WTC11 (cell line): ENCODE results near the gene SIAH3.

Experiments
- CREB1 ChIP-seq: sonication (generic); formaldehyde crosslinking; IDR thresholded peaks from 2 replicates; pipeline ENCODE4 v1.8.0; 2023; ENCODE audit warnings: mild to moderate bottlenecking, missing genetic modification reagents
- JAZF1 ChIP-seq: fragments of 250-450 bp; sonication (Bioruptor Pico); IDR thresholded peaks from 2 replicates; pipeline ENCODE4 v1.9.0; 2021; ENCODE audit warnings: moderate library complexity, mild to moderate bottlenecking, inconsistent platforms
- NR2C2 ChIP-seq: sonication (generic); formaldehyde crosslinking; IDR thresholded peaks from 2 replicates; pipeline ENCODE4 v1.8.0; 2022; ENCODE audit warnings: mild to moderate bottlenecking, missing genetic modification reagents
- NR3C1 ChIP-seq: sonication (generic); formaldehyde crosslinking; conservative IDR thresholded peaks from 2 replicates; pipeline ENCODE4 v1.8.1; 2023; ENCODE audit warnings: low read depth, mild to moderate bottlenecking, missing genetic modification reagents
- TEAD4 ChIP-seq: sonication (generic); formaldehyde crosslinking; IDR thresholded peaks from 2 replicates; pipeline ENCODE4 v1.8.0; 2022; ENCODE audit warnings: mild to moderate bottlenecking, missing genetic modification reagents
- TP53 ChIP-seq: sonication (generic); formaldehyde crosslinking; IDR thresholded peaks from 2 replicates; pipeline ENCODE4 v1.8.1; 2023; ENCODE audit warnings: mild to moderate bottlenecking, missing genetic modification reagents
- ZBTB21 ChIP-seq: sonication (generic); formaldehyde crosslinking; IDR thresholded peaks from 2 replicates; pipeline ENCODE4 v1.8.1; 2023; ENCODE audit warnings: mild to moderate bottlenecking, missing genetic modification reagents, borderline replicate concordance
- ZNF219 ChIP-seq: sonication (generic); formaldehyde crosslinking; IDR thresholded peaks from 2 replicates; pipeline ENCODE4 v1.8.0; 2023; ENCODE audit warnings: missing genetic modification reagents, mild to moderate bottlenecking, borderline replicate concordance
- ZNF232 ChIP-seq: sonication (generic); formaldehyde crosslinking; IDR thresholded peaks from 2 replicates; pipeline ENCODE4 v1.8.0; 2022; ENCODE audit warnings: mild to moderate bottlenecking, missing genetic modification reagents
- ZNF396 ChIP-seq: fragments of 250-450 bp; sonication (Bioruptor Pico); IDR thresholded peaks from 2 replicates; pipeline ENCODE4 v1.8.0; 2021; ENCODE audit warnings: mild to moderate bottlenecking, moderate library complexity, borderline replicate concordance
- ZNF416 ChIP-seq: fragments of 250-450 bp; sonication (Bioruptor Pico); IDR thresholded peaks from 2 replicates; pipeline ENCODE4 v1.9.0; 2021; ENCODE audit warnings: mild to moderate bottlenecking, inconsistent platforms
- TF ChIP-seq, protein P1 (sequence below): fragments of 200-600 bp; IDR thresholded peaks from 2 replicates; pipeline ENCODE4 v1.8.0; 2022; ENCODE audit warnings: antibody characterized with exemption
- TF ChIP-seq, protein P2 (sequence below): sonication (generic); formaldehyde crosslinking; IDR thresholded peaks from 2 replicates; pipeline ENCODE4 v1.8.0; 2022; ENCODE audit warnings: mild to moderate bottlenecking, missing genetic modification reagents
- TF ChIP-seq, protein P3 (sequence below): sonication (generic); formaldehyde crosslinking; conservative IDR thresholded peaks from 2 replicates; pipeline ENCODE4 v1.8.1; 2023; ENCODE audit warnings: mild to moderate bottlenecking, low read depth, missing genetic modification reagents, moderate library complexity

DNA sequence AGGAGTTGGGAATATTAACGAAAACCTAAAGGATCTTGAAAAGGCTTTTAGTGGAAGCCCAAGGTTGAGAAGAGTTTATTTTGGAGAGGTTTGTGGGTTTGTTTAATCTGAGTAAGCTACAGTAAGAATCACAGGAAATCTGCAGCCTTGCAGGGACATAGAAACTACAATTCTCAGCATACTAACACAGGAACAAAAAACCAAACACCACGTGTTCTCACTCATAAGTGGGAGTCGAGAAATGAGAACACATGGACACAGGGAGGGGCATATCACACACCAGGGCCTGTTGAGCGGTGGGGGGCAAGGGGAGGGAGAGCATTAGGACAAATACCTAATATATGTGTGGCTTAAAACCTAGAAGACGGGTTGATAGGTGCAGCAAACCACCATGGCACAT, 8.7 kb upstream of the SIAH3 start:
- TF ChIP-seq, protein P1, sequence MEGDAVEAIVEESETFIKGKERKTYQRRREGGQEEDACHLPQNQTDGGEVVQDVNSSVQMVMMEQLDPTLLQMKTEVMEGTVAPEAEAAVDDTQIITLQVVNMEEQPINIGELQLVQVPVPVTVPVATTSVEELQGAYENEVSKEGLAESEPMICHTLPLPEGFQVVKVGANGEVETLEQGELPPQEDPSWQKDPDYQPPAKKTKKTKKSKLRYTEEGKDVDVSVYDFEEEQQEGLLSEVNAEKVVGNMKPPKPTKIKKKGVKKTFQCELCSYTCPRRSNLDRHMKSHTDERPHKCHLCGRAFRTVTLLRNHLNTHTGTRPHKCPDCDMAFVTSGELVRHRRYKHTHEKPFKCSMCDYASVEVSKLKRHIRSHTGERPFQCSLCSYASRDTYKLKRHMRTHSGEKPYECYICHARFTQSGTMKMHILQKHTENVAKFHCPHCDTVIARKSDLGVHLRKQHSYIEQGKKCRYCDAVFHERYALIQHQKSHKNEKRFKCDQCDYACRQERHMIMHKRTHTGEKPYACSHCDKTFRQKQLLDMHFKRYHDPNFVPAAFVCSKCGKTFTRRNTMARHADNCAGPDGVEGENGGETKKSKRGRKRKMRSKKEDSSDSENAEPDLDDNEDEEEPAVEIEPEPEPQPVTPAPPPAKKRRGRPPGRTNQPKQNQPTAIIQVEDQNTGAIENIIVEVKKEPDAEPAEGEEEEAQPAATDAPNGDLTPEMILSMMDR, result no peak
- TF ChIP-seq JAZF1 (CRISPR knock-in tag) (no peak), CREB1 (no peak), ZNF232 (CRISPR knock-in tag) (no peak), ZNF416 (CRISPR knock-in tag) (no peak), ZNF396 (CRISPR knock-in tag) (no peak), ZNF219 (CRISPR knock-in tag) (no peak), TEAD4 (CRISPR knock-in tag) (no peak), ZBTB21 (CRISPR knock-in tag) (no peak), NR2C2 (CRISPR knock-in tag) (no peak), NR3C1 (no peak), TP53 (CRISPR knock-in tag) (no peak)
- TF ChIP-seq, protein P2, sequence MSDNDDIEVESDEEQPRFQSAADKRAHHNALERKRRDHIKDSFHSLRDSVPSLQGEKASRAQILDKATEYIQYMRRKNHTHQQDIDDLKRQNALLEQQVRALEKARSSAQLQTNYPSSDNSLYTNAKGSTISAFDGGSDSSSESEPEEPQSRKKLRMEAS (CRISPR knock-in tag), result no peak
- TF ChIP-seq, protein P3, sequence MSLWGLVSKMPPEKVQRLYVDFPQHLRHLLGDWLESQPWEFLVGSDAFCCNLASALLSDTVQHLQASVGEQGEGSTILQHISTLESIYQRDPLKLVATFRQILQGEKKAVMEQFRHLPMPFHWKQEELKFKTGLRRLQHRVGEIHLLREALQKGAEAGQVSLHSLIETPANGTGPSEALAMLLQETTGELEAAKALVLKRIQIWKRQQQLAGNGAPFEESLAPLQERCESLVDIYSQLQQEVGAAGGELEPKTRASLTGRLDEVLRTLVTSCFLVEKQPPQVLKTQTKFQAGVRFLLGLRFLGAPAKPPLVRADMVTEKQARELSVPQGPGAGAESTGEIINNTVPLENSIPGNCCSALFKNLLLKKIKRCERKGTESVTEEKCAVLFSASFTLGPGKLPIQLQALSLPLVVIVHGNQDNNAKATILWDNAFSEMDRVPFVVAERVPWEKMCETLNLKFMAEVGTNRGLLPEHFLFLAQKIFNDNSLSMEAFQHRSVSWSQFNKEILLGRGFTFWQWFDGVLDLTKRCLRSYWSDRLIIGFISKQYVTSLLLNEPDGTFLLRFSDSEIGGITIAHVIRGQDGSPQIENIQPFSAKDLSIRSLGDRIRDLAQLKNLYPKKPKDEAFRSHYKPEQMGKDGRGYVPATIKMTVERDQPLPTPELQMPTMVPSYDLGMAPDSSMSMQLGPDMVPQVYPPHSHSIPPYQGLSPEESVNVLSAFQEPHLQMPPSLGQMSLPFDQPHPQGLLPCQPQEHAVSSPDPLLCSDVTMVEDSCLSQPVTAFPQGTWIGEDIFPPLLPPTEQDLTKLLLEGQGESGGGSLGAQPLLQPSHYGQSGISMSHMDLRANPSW (CRISPR knock-in tag), result no peak
